Stimulated activated naive CD4-positive, alpha-beta T cell (primary cell): ENCODE measurements around the gene FCHSD1.
"Not testable (repeated sequence)": the region's sequence is repeated elsewhere in the genome, so short reads cannot be mapped to it uniquely, and the experiment has no call there.

ENCODE experiments used
- DNase-seq, 6 experiments: peaks; one replicate each; lab custom pipeline; 2025; lab: John Stamatoyannopoulos, UW

Gene FCHSD1

DNA sequence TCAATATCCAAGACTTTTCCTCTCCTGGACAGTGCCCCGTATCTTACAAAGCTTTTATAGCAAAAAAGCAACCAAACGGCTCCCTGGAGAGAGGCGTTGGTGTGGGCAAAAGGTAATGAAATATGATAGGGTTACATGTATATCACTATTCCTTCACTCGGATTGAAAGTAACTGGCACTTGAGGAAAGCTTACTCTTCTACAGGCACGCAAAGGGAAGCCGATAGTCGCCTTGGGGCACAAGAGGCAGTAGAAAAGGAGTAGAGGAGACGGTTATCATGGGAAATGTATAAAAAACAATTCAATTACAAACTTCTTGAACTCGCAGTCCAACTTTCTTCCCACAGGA, 33.6 kb downstream of the FCHSD1 start:
- peak in 3 of 6 experiments; percentile 4 to 45 (median 29) for DNase-seq

DNA sequence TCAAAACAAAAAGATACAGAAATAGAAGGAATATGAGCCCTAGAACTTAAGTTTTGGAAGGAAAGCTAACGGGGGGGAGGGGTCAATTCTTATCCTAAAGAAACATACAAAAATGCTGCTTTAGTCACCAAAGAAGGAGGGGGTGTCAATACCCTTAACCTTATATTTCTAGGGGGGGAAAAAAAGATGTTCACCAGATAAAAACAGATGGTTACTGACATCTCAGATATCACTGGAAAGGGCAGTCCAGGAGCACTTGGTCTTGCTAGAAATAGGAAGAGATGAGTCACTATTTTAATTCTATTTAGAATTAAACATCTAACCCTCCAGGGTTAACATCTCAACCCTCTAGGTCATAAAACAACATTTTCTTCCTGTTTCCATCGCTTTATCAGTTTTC, 34.1 kb downstream of the FCHSD1 start:
- no peak for DNase-seq

DNA sequence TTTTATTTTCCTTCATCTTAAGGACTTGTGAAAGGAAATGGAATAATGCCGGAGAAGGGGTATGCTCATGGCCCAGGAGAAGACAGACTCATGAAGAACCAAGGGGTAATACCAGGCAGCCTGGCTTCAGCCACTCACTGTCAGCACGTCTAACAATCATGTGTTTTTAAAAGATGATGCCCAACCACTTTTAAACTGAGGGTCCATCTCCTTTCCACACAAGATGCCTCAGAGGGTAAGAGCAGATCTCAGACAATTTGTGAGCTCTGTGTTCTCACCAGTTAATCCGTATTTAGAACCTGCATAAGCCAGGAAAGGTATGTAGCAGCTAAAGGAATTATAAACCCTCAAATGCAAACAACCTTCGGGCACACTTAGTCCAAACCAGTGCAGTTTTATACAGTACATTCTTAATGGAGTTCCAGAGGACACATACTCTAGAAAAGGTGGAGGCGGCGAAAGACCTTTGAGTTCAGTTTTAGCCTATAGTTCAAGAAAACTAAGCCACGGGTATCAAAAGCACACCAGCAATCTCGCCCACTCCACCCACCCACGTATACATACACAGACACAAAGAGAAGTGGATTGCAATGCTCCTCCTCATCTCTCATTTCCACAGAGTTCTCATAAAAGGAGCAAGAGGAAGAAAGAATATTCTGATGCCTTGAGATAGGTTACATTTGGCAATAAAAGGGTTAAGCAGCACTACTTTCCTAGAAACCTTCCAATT, 35.1 kb downstream of the FCHSD1 start:
- no peak for DNase-seq

DNA sequence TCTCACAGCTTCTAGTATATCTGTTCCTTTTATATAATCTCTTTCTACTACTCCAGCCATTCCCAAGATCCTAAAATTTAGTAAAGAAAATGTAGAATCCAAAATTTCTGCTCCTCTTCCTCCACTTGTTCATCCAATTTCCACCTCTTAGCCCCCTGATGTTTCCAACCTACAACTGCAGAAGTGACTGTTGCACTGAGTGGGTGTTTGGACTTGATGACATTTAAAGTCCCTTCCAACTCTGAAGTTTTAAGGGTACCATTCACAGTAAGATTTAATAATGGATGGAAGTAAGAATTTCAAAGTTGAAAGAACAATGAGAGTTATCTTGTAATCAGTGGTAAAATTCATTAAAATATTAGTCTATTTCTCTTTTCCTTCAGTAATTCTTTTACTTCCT, 37.9 kb downstream of the FCHSD1 start:
- DNase-seq: no peak

DNA sequence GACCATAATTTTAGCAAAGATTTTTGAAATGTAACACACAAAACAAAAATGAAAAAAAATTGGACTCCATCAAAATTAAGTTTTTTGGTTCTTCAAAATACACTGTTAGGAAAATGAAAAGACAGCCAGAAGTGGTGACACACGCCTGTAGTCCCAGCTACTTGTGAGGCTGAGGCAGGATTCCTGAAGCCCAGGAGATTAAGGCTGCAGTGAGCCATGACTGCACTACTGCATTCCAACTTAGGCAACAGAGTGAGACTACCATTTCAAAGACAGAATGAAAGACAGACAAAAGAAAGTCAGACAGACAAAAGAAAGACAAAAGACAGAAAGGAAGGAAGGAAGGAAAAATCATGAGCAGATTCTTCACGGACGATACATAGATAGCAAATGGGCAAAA, 39.9 kb downstream of the FCHSD1 start:
- no peak for DNase-seq

DNA sequence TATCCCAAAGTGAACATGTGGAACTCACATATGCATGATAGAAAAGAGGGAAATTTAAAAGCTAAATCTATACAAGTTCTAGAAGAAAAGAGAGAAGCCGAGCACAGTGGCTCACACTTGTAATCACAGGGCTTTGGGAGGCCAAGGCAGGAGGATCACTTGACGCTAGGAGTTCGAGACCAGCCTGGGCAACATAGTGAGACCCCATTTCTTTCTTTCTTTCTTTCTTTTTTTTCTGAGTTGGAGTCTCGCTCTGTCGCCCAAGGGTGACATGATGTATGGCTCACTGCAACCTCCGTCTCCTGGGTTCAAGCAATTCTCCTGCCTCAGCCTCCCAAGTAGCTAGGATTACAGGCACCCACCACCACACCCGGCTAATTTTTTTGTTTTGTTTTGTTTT, 41.3 kb downstream of the FCHSD1 start:
- DNase-seq: not testable (repeated sequence)

DNA sequence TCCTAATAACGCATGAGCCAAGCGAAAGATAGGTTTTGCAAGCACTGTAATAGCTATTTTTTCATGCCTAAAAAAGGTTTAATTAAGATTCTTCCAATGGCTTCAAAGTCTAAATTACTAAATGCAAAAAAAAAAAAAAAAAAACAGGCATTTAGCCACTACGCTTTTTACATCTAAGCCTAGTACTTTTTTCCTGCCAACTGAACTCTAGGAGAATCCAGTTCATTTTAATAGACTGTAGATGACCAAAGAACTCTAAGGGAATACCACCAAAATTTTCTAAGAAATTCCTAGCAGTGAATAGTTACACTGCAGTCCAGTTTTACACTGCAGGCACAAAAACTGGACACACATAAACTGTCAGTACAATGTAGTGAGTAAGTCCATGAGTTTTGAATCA, 42.2 kb downstream of the FCHSD1 start:
- no peak for DNase-seq

DNA sequence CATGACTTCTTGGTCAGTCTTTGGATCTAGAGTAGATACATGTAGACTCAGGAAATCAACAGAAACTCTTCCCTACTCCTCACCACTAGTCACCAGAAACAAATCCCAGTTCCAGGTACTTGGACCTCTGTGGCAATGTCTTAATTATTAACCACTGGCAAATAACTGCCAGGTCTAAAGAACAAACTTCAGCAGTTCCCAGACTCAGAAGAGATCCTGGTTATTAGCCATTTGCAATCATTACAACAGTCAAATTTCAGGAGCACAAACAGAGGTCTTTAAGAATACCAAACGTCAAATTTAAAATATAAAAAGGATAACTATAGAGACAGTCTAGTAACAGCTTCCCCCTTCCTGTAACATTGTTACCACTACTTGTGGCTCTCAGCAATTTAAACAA, 42.7 kb downstream of the FCHSD1 start:
- peak in 2 of 6 experiments; percentile 5 to 22 for DNase-seq

DNA sequence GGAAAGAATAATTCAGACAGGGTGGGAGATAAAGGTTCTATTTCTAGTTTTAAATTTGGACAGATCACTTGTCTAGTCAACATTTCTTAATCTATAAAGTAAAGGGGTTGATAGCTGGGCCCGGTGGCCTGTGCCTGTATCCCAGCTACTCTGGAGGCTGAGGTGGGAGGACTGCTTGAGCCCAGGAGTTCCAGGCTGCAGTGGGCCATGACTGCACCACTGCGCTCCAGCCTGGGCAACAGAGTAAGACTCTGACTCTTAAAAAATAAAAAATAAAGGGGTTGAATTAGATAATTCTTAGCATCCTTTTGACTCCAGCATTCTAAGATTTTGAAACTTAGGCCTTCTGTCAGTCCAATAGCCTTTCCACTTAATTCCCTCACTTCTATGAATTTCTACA, 43.2 kb downstream of the FCHSD1 start:
- DNase-seq: no peak

DNA sequence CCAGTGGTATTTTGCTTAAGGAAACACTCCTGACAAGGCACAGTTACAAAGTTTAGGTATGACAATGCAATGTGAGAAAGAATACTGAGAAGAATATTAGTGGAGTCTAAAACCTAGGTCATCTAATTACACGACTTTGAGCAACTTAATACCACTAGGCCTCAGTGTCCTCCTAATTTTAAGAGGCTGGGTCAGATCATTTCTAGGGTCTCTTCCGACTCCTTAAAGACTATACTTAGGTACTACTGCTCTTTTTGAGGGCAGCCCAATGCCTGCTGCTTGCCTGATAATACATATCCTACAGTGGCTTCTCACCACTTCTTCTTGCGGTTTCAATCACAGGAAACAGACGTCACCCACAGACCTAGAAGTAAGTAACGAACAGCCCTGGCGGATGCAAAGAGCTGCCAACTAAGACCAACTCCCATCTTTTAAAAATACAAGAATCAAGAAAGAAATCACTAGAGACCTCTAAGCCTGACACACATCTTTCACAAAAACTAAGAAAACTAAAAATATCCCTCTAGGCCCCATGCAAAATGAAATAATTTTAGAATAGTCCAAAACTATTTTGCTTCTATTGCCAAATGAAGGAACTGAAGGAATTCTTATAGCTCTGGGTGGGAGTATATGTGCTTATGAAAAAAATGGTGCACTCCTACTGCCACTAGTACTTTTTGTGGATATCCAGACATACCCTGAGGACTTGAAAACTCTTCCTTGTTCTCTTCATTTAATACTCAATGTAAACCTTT, 45.5 kb downstream of the FCHSD1 start:
- peak; percentile 14 to 86 (median 75) for DNase-seq

DNA sequence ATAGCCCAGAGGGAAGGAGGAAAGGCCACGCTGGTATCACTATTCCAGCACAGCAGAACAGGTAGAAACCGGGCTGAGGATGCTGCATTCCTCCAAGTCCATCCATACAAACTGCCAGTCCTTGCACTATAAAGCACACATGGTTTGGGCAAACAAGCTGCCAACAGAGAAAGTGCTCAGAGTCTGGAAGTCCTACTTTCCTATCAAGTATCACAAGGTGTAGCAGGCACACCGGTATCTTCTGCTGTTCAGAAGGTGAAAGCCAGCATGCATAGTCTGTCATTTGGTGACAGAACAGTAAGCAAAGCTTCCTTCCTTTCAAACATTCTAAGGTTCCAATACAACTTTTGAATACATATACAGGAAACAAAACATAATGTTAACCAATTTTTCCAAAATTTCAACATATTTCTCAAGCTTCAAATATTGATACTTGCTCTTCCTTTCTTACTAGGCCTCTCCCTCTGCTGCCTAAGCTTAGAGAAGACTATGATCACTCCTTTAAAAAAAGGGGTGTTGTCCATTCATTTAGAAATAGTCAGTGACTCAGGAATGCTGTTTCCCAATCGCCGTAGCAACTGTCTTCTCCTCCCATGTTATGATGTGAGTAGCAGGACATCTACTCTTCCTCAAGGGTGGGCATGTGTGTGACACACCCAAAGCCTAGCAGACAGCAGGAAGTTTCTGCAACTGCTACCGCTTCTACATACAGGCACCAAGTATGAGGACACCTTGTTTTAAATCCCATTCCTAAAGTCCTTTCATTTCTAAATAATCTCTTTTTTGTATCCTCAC, 47.1 kb downstream of the FCHSD1 start:
- DNase-seq: peak in 1 of 6 experiments; percentile 30

DNA sequence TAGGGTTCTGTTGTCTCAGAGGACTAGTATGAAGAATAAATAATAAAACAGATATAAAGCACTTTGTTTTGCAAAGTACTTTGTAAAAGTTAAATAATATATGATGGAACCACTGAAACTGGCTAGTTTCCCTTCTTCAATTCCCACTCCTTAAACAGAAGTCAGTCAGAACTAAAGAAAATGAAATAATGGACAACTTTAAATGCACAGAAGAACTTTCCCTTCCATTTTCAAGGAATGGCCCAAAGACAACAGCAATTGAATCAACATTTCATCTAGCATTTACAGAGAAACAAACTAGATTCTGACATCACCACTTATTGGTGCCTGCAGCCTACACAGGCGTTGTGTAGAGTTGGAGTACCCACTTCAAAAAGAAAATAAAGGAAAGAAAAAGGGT, 48.6 kb downstream of the FCHSD1 start:
- no peak for DNase-seq

DNA sequence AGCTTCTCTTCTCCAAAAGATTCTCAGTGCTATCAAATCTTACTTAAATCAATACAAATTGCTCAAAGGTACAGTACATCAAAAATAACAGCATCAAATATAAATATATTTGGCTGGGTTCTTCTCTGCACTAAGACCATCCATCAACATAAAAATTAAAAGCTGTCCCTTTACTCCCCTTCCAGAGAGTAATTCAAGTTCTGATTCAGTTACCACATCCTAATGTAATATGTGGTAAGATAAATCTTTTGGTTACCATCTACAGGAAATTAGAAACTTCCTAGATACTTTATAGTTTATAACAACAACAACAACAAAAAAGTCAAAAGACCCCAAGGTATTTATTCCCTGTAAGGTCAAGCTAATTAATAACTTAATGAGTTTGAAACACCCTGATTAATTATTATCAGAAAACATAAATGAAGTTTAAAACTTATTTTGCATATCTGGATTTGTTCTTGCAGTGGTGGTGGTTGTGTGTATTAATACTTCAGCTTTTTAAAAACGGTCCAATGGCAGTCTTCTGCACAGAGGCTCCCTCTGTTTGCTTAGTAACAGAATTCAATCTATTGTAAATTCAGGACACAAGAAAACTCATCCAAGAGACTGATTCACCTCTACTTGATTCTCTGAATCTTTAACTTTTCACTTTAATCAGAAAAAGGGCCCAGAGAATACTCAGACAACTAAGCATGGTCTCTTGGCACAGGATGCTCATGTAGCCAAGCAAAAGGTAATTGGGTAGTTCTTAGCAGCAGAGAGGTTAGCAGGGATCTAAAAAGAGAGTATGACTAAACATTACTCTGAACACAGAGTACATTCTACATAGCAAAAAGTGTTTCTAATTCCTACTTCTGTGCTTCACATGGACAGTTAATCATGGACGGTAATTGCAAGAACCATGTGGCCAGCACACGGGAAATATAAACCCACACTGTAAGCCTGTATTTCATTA, 52.5 kb downstream of the FCHSD1 start:
- DNase-seq: no peak

DNA sequence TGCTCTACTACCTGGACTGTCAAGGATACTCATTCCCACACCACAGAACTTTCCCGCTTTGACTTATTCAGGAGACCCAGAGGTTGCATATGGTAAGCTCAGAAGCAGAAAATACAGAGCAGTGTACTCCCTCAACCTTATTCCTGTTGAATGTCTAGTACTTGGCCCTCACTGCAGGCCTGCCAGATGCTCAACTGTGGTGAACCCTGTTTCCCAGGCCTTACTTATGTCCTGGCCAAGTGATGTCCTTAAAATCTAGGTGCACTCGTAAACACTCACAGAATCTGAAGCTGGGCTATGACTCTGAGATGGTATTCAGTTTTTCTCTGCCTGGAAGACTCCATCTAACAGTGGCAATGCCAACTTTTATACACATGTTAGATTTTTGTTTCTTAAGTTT, 53.4 kb downstream of the FCHSD1 start:
- DNase-seq: no peak

DNA sequence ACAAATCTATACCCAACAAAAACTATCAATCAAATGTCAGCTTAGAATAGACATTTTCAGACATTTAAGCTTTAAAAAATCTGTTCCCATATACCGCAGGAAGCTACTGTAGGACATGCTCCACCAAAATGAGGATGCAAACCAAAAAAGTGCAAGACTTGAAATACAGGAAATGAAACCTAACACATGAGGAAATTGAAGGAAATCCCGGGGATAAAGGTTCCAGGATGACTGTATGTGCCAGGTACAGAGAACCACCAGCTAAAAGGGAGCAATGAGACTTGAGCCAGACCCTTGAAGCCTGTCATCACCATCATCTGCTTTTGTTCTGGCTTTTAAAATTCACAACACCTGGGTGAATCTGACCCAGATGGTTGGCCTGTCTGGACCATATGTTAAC, 53.8 kb downstream of the FCHSD1 start:
- no peak for DNase-seq

DNA sequence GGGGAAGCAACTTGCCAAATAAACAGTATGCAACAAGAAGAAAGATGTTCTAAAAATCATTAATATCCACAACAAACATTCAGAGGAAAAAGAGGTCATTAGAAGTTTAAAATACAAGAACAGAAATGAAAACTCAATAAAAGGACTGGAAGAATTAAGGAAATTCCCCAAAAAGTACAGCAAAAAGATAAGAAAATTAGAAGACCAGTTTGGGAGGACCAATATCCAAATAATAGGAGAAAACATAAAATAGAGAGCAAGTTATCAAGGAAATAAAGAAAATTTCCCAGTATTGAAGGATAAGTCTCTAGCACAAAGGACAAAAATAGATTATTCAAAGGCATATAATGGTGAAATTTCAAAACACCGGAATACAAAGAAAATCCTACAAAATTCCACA, 54.4 kb downstream of the FCHSD1 start:
- DNase-seq: no peak

DNA sequence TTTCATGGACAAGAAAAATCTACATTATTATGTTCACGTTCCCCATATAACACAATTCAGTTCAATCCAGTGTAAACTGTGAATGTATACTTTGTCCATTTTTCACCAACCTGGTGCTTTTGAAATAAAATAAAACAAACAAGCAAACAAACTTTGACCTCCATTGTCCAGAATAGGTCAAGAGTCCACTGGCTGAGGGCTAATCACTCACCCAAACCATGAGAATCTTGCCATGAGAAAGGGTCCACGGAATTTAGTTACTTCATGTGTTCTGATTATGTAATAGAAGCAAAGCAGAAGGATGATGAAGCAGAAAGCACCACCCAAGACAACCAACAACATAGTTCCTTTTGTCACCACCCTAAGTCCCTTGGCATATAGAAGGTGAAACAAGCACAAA, 61.1 kb downstream of the FCHSD1 start:
- no peak for DNase-seq
